Neutrophil (primary cell): ENCODE data around the gene KIF4A.
"Not testable (repeated sequence)": the region's sequence is repeated elsewhere in the genome, so short reads cannot be mapped to it uniquely, and the experiment has no call there.

Source experiments
- H3K27ac ChIP-seq: fragments of 200-600 bp; sonication (generic); 2 replicates; pipeline ENCODE4 v1.5.1; 2016; ENCODE audit warnings: mild to moderate bottlenecking, moderate library complexity
- H3K27me3 ChIP-seq: fragments of 200-600 bp; sonication (generic); 2 replicates; pipeline ENCODE4 v1.6.0; 2016; ENCODE audit warnings: mild to moderate bottlenecking
- H3K36me3 ChIP-seq: fragments of 200-600 bp; sonication (generic); 2 replicates; pipeline ENCODE4 v1.5.1; 2017
- H3K4me1 ChIP-seq, 2 experiments: fragments of 200-600 bp in 1 of 2; sonication (generic) in 1 of 2; 1 replicate in 1 of 2; 2 replicates in 1 of 2; pipeline versions ENCODE4 v1.5.1 to v1.6.1; 2013 to 2016; ENCODE audit warnings: low read depth in 1 of 2, low read length in 1 of 2, mild to moderate bottlenecking in 1 of 2, moderate library complexity in 1 of 2; ENCODE audit not compliant: control insufficient read depth in 1 of 2, insufficient read depth in 1 of 2
- H3K4me3 ChIP-seq, 2 experiments: fragments of 200-600 bp in 1 of 2; sonication (generic) in 1 of 2; 1 replicate in 1 of 2; 2 replicates in 1 of 2; pipeline ENCODE4 v1.5.1; 2013 to 2016; ENCODE audit warnings: low read depth in 1 of 2, low read length in 1 of 2, mild to moderate bottlenecking in 1 of 2, moderate library complexity in 1 of 2
- H3K9me3 ChIP-seq: fragments of 200-600 bp; sonication (generic); 2 replicates; pipeline ENCODE4 v1.5.1; 2016
- CTCF ChIP-seq: fragments of 200-600 bp; sonication (generic); IDR thresholded peaks from 2 replicates; pipeline ENCODE4 v1.5.1; 2016; ENCODE audit warnings: antibody characterized with exemption

The KIF4A gene

GRCh38 chrX:70293621-70294020, 3.7 kb downstream of the KIF4A start:
- H3K9me3 ChIP-seq, result no peaks in the 10 kb centered on the region
- no peaks in the 10 kb centered on the region for H3K36me3 ChIP-seq
- no peak overlapping the region for H3K4me3 ChIP-seq
- H3K4me1 ChIP-seq, result peaks cover 9 to 16% of the 10 kb centered on the region in 2 experiments
- H3K27ac ChIP-seq, result no peak overlapping the region
- no peaks in the 10 kb centered on the region for H3K27me3 ChIP-seq
- no peak for TF ChIP-seq CTCF

GRCh38 chrX:70301716-70302115, 11.8 kb downstream of the KIF4A start:
- H3K9me3 ChIP-seq, result no peaks in the 10 kb centered on the region
- TF ChIP-seq CTCF, result no peak
- H3K27me3 ChIP-seq, result no peaks in the 10 kb centered on the region
- H3K4me3 ChIP-seq, result no peak overlapping the region
- no peaks in the 10 kb centered on the region for H3K4me1 ChIP-seq
- H3K36me3 ChIP-seq, result no peaks in the 10 kb centered on the region
- H3K27ac ChIP-seq, result no peak overlapping the region

GRCh38 chrX:70313503-70313902, 23.6 kb downstream of the KIF4A start:
- Histone ChIP-seq H3K36me3 (no peaks in the 10 kb centered on the region), H3K4me3 (no peak overlapping the region)
- TF ChIP-seq CTCF, result no peak

GRCh38 chrX:70322784-70323183, 32.9 kb downstream of the KIF4A start:
- Histone ChIP-seq H3K9me3 (no peaks in the 10 kb centered on the region), H3K27me3 (no peaks in the 10 kb centered on the region), H3K27ac (no peak overlapping the region), H3K4me3 (no peak overlapping the region), H3K4me1 (no peaks in the 10 kb centered on the region), H3K36me3 (no peaks in the 10 kb centered on the region)
- no peak for TF ChIP-seq CTCF

More at GRCh38 chrX:70313503-70313902, 23.6 kb downstream of the KIF4A start:
- no peaks in the 10 kb centered on the region for H3K9me3 ChIP-seq
- H3K27ac ChIP-seq, result no peak overlapping the region
- H3K27me3 ChIP-seq, result no peaks in the 10 kb centered on the region
- H3K4me1 ChIP-seq, result no peaks in the 10 kb centered on the region

GRCh38 chrX:70323628-70324027, 33.7 kb downstream of the KIF4A start:
- H3K36me3 ChIP-seq, result not testable (repeated sequence)

GRCh38 chrX:70324326-70324725, 34.4 kb downstream of the KIF4A start:
- H3K27me3 ChIP-seq, result no peaks in the 10 kb centered on the region
- H3K4me3 ChIP-seq, result no peak overlapping the region
- H3K36me3 ChIP-seq, result no peaks in the 10 kb centered on the region
- H3K9me3 ChIP-seq, result no peaks in the 10 kb centered on the region
- TF ChIP-seq CTCF, result no peak
- H3K27ac ChIP-seq, result no peak overlapping the region
- H3K4me1 ChIP-seq, result no peaks in the 10 kb centered on the region

More at GRCh38 chrX:70323628-70324027, 33.7 kb downstream of the KIF4A start:
- H3K4me1 ChIP-seq, H3K27me3 ChIP-seq, H3K27ac ChIP-seq, H3K9me3 ChIP-seq, H3K4me3 ChIP-seq: not testable (repeated sequence)
